Muscle of arm (tissue), 12 donors: ENCODE results near the gene IFNAR2. TPM values are rescaled to one million over a fixed set of nuclear protein-coding genes. Genes with fewer than 3 reads are reported as not detected.
"Not testable (repeated sequence)": the region's sequence is repeated elsewhere in the genome, so short reads cannot be mapped to it uniquely, and the experiment has no call there.

Experiments used
- DNase-seq: peaks from one replicate; pipeline ENCODE4 v3.0.0-alpha.2; 2013
- polyA plus RNA-seq, 12 donors: library from polyadenylated mRNA; unstranded; fragments of 120-200 nt; gene quantifications; one replicate each; pipeline ENCODE4 v1.2.1, GENCODE V29; 2013; ENCODE audit not compliant: insufficient read length in 12 of 12

Gene IFNAR2
- polyA plus RNA-seq, 12 donors: 7.4 to 19.4 (median 12.3) TPM; not detected in 1

- DNase-seq: no peak
These were observed 18.0 kb upstream of the IFNAR2 start for GRCh38 chr21:33211732-33212131.

GRCh38 chr21:33212159-33212851 is 17.4 kb upstream of the IFNAR2 start:
- no peak for DNase-seq

GRCh38 chr21:33214056-33214455 is 15.7 kb upstream of the IFNAR2 start:
- DNase-seq: no peak

GRCh38 chr21:33217138-33217520 is 12.6 kb upstream of the IFNAR2 start:
- no peak for DNase-seq

GRCh38 chr21:33219300-33219699 is 10.4 kb upstream of the IFNAR2 start:
- no peak for DNase-seq

- no peak for DNase-seq
These were observed 9.8 kb upstream of the IFNAR2 start for GRCh38 chr21:33219954-33220353.

GRCh38 chr21:33225376-33225775 is 4.4 kb upstream of the IFNAR2 start:
- not testable (repeated sequence) for DNase-seq

GRCh38 chr21:33228455-33228854 is 1.3 kb upstream of the IFNAR2 start:
- no peak for DNase-seq

GRCh38 chr21:33229099-33229783 is 497 bp upstream of the IFNAR2 start:
- DNase-seq: no peak

- DNase-seq: peak; percentile 53
These were observed 997 bp downstream of the IFNAR2 start for GRCh38 chr21:33230545-33231324.

- DNase-seq: no peak
These were observed 1.8 kb downstream of the IFNAR2 start for GRCh38 chr21:33231526-33231925.

GRCh38 chr21:33232291-33233034 is 2.7 kb downstream of the IFNAR2 start:
- DNase-seq: no peak

- no peak for DNase-seq
These were observed 5.1 kb downstream of the IFNAR2 start for GRCh38 chr21:33234635-33235520.

GRCh38 chr21:33236013-33236686 is 6.4 kb downstream of the IFNAR2 start:
- no peak for DNase-seq

- no peak for DNase-seq
These were observed 7.0 kb downstream of the IFNAR2 start for GRCh38 chr21:33236766-33237165.

GRCh38 chr21:33237486-33237885 is 7.7 kb downstream of the IFNAR2 start:
- DNase-seq: no peak

GRCh38 chr21:33238146-33238545 is 8.4 kb downstream of the IFNAR2 start:
- no peak for DNase-seq

- DNase-seq: no peak
These were observed 9.0 kb downstream of the IFNAR2 start for GRCh38 chr21:33238565-33239255.

- not testable (repeated sequence) for DNase-seq
These were observed 9.9 kb downstream of the IFNAR2 start for GRCh38 chr21:33239559-33240127.
